IMR-90 (cell line): ENCODE results near the gene TYMS. TPM values are rescaled to one million over a fixed set of nuclear protein-coding genes. Genes with fewer than 3 reads are reported as not detected.

Experiments used
- ATAC-seq: fragments of 200-7000 bp; cut with Tn5 transposase; 2 replicates; pipeline ENCODE4 v1.9.1; 2020; ENCODE audit warnings: low read depth, mild to moderate bottlenecking, moderate library complexity
- BruUV-seq: library from RNA; stranded (reverse); fragments of 400-500 nt; replicated peaks from 2 replicates; lab custom pipeline; 2021; lab: Mats Ljungman, UMichigan
- CTCF ChIA-PET: fragments of 300-600 bp; formaldehyde crosslinking; extraction: SDS; loops from one replicate; lab custom pipeline; 2021; ENCODE audit warnings: antibody characterized with exemption; lab: Yijun Ruan, JAX
- POLR2A ChIA-PET: fragments of 300-600 bp; sonication (Branson Sonifier 250); formaldehyde crosslinking; loops from one replicate; lab custom pipeline; 2022; ENCODE audit warnings: antibody characterized with exemption; ENCODE audit not compliant: unreplicated experiment; lab: Charles Lee
- DNase-seq: peaks from one replicate; pipeline ENCODE4 v3.0.0; 2013
- H2AFZ ChIP-seq: replicated peaks from 2 replicates; pipeline ENCODE3; 2013; ENCODE audit warnings: low read length, mild to moderate bottlenecking; ENCODE audit not compliant: poor library complexity
- H2AK5ac ChIP-seq: 2 replicates; pipeline ENCODE4 v1.6.1; 2013; ENCODE audit warnings: low read depth, low read length, inconsistent platforms
- H2AK9ac ChIP-seq: replicated peaks from 2 replicates; pipeline ENCODE3; 2013; ENCODE audit warnings: mild to moderate bottlenecking, low read depth, low read length, moderate library complexity; ENCODE audit not compliant: poor library complexity
- H2BK120ac ChIP-seq: 2 replicates; pipeline ENCODE4 v1.6.1; 2013; ENCODE audit warnings: low read depth, low read length, inconsistent platforms
- H2BK15ac ChIP-seq: 3 replicates; pipeline ENCODE4 v1.6.1; 2013; ENCODE audit warnings: low read depth, low read length, inconsistent platforms
- H2BK20ac ChIP-seq: 2 replicates; pipeline ENCODE4 v1.6.1; 2013; ENCODE audit warnings: low read depth, mild to moderate bottlenecking, inconsistent platforms, low read length, moderate library complexity
- H2BK5ac ChIP-seq: 2 replicates; pipeline ENCODE4 v1.6.1; 2013; ENCODE audit warnings: mild to moderate bottlenecking, low read depth, low read length, inconsistent platforms; ENCODE audit not compliant: poor library complexity, severe bottlenecking
- H3K14ac ChIP-seq: replicated peaks from 2 replicates; pipeline ENCODE4 v1.6.1; 2013; ENCODE audit warnings: low read depth, low read length, inconsistent platforms
- H3K18ac ChIP-seq: 2 replicates; pipeline ENCODE4 v1.6.1; 2013; ENCODE audit warnings: low read depth, low read length, control low read depth
- H3K23ac ChIP-seq: 2 replicates; pipeline ENCODE4 v1.6.1; 2013; ENCODE audit warnings: low read depth, low read length, inconsistent platforms
- H3K27ac ChIP-seq: 2 replicates; pipeline ENCODE4 v1.5.1; 2013; ENCODE audit warnings: mild to moderate bottlenecking, control low read depth, low read length; ENCODE audit not compliant: insufficient read depth
- H3K27me3 ChIP-seq: 2 replicates; pipeline ENCODE4 v1.6.1; 2013; ENCODE audit warnings: low read length; ENCODE audit not compliant: control insufficient read depth, insufficient read depth
- H3K36me3 ChIP-seq: 2 replicates; pipeline ENCODE4 v1.6.1; 2013; ENCODE audit warnings: low read length, mixed read lengths; ENCODE audit not compliant: control insufficient read depth, insufficient read depth
- H3K4ac ChIP-seq: 2 replicates; pipeline ENCODE4 v1.6.1; 2013; ENCODE audit warnings: low read depth, low read length, inconsistent platforms
- H3K4me1 ChIP-seq: 2 replicates; pipeline ENCODE4 v1.6.1; 2013; ENCODE audit warnings: low read length, mixed read lengths; ENCODE audit not compliant: control insufficient read depth, insufficient read depth
- H3K4me2 ChIP-seq: 2 replicates; pipeline ENCODE4 v1.6.1; 2013; ENCODE audit warnings: low read depth, mild to moderate bottlenecking, control low read depth, low read length, moderate library complexity
- H3K4me3 ChIP-seq: 2 replicates; pipeline ENCODE4 v1.5.1; 2013; ENCODE audit warnings: low read depth, mild to moderate bottlenecking, control low read depth, low read length, moderate library complexity; ENCODE audit not compliant: insufficient read depth
- H3K56ac ChIP-seq: 2 replicates; pipeline ENCODE4 v1.6.1; 2013; ENCODE audit warnings: low read length, inconsistent platforms; ENCODE audit not compliant: insufficient read depth; ENCODE audit errors: extremely low read depth
- H3K79me1 ChIP-seq, 2 experiments: 2 replicates each; pipeline ENCODE4 v1.6.1; 2013; ENCODE audit warnings: low read length in 2 of 2, inconsistent platforms in 1 of 2, low read depth in 1 of 2
- H3K9ac ChIP-seq: 2 replicates; pipeline ENCODE4 v1.6.1; 2013; ENCODE audit warnings: low read depth, low read length, control low read depth
- H3K9me1 ChIP-seq: 2 replicates; pipeline ENCODE4 v1.6.1; 2013; ENCODE audit warnings: low read length, inconsistent platforms; ENCODE audit not compliant: insufficient read depth
- H3K9me3 ChIP-seq: 2 replicates; pipeline ENCODE4 v1.6.1; 2013; ENCODE audit warnings: low read length; ENCODE audit not compliant: control insufficient read depth, insufficient read depth
- H4K20me1 ChIP-seq: 2 replicates; pipeline ENCODE4 v1.6.1; 2013; ENCODE audit warnings: low read length, inconsistent platforms; ENCODE audit not compliant: insufficient read depth
- H4K5ac ChIP-seq: 2 replicates; pipeline ENCODE4 v1.6.1; 2013; ENCODE audit warnings: mild to moderate bottlenecking, low read depth, low read length, control low read depth
- H4K8ac ChIP-seq, 2 experiments: 2 replicates each; pipeline ENCODE4 v1.6.1; 2013; ENCODE audit warnings: low read depth in 2 of 2, low read length in 2 of 2, control low read depth in 1 of 2, inconsistent platforms in 1 of 2
- H4K91ac ChIP-seq: 2 replicates; pipeline ENCODE4 v1.6.1; 2013; ENCODE audit warnings: low read depth, low read length, inconsistent platforms; ENCODE audit not compliant: insufficient read depth
- BHLHE40 ChIP-seq: fragments of 150-350 bp; IDR thresholded peaks from 2 replicates; pipeline ENCODE4 v1.6.1; 2016; ENCODE audit warnings: mild to moderate bottlenecking, low read depth, low read length
- CEBPB ChIP-seq: IDR thresholded peaks from 2 replicates; pipeline ENCODE4 v1.6.1; 2012; ENCODE audit warnings: low read depth, low read length, improper control_type of control experiment
- CHD1 ChIP-seq: IDR thresholded peaks from 2 replicates; pipeline ENCODE4 v1.6.1; 2012; ENCODE audit warnings: low read depth, low read length, improper control_type of control experiment
- CTCF ChIP-seq: conservative IDR thresholded peaks from 2 replicates; pipeline ENCODE4 v1.5.1; 2012; ENCODE audit warnings: mild to moderate bottlenecking, low read depth, low read length, improper control_type of control experiment
- ELK1 ChIP-seq: fragments of 150-350 bp; IDR thresholded peaks from 2 replicates; pipeline ENCODE4 v1.6.1; 2016; ENCODE audit warnings: low read depth, mild to moderate bottlenecking, low read length, moderate library complexity, borderline replicate concordance
- FOS ChIP-seq: fragments of 150-350 bp; IDR thresholded peaks from 2 replicates; pipeline ENCODE4 v1.6.1; 2016; ENCODE audit warnings: low read depth, low read length
- MXI1 ChIP-seq: IDR thresholded peaks from 2 replicates; pipeline ENCODE4 v1.6.1; 2012; ENCODE audit warnings: low read depth, mild to moderate bottlenecking, low read length, moderate library complexity, borderline replicate concordance
- NFE2L2 ChIP-seq: fragments of 150-350 bp; IDR thresholded peaks from 2 replicates; pipeline ENCODE4 v1.6.1; 2016; ENCODE audit warnings: low read depth, mild to moderate bottlenecking, low read length
- POLR2A ChIP-seq: IDR thresholded peaks from 2 replicates; pipeline ENCODE4 v1.6.1; 2012; ENCODE audit warnings: mild to moderate bottlenecking, low read depth, low read length
- RAD21 ChIP-seq: IDR thresholded peaks from 2 replicates; pipeline ENCODE4 v1.6.1; 2012; ENCODE audit warnings: low read length, improper control_type of control experiment
- SMC3 ChIP-seq: fragments of 150-350 bp; IDR thresholded peaks from 2 replicates; pipeline ENCODE4 v1.6.1; 2016; ENCODE audit warnings: low read depth, mild to moderate bottlenecking, antibody characterized with exemption, low read length, moderate library complexity
- WGBS, 2 experiments: methylation state at CpG; one replicate each; pipeline versions ENCODE4 v1.1.5 to v1.1.7; 2013; ENCODE audit warnings: missing lambda C conversion rate in 2 of 2; ENCODE audit not compliant: insufficient read length in 1 of 2; ENCODE audit errors: extremely low coverage in 2 of 2; 5-methylcytosine and 5-hydroxymethylcytosine counted together
- dilution Hi-C: fragments of 300-500 bp; cut with HindIII; formaldehyde crosslinking; loops from one replicate; pipeline ENCODE4 v1.14.3; 2018; ENCODE audit warnings: low sequenced_read_pairs; ENCODE audit not compliant: unreplicated experiment
- in situ Hi-C: fragments of 300-500 bp; cut with MboI; formaldehyde crosslinking; loops from 3 replicates; pipeline ENCODE4 v1.14.3; 2019; ENCODE audit warnings: low sequenced_read_pairs, inconsistent platforms, mixed read lengths
- intact Hi-C: fragments of 100-400 bp; cut with micrococcal nuclease; formaldehyde crosslinking; loops from 2 replicates; pipeline ENCODE4 v1.10.0; 2022
- polyA plus RNA-seq, 3 experiments: library from polyadenylated mRNA; depleted of rRNA; stranded (reverse); fragments of >200 nt; gene quantifications; 2 replicates each; pipeline ENCODE4 v1.2.3, GENCODE V29; 2012; ENCODE audit warnings: low replicate concordance in 1 of 3
- total RNA-seq: library from RNA; depleted of rRNA; stranded (reverse); fragments of >200 nt; gene quantifications from 2 replicates; pipeline ENCODE4 v1.2.3, GENCODE V29; 2012
- TF ChIP-seq, protein P1 (sequence below): fragments of 150-350 bp; IDR thresholded peaks from 2 replicates; pipeline ENCODE4 v1.6.1; 2017; ENCODE audit warnings: mild to moderate bottlenecking, antibody characterized with exemption, low read length, low read depth

TYMS gene
- total and polyA plus RNA-seq, 2 of the 4 experiments (the other 2 are of a cell fraction), result 28.3 to 92.2 TPM

- Histone ChIP-seq H3K79me1 (0 out of 4 replicates have a peak, but pooled peaks cover 0 to 3% of the 10 kb centered on the region in 2 experiments), H2BK15ac (no peak overlapping the region), H3K9me3 (no peaks in the 10 kb centered on the region), H4K5ac (no peak overlapping the region), H3K23ac (no peak overlapping the region), H3K18ac (no peak overlapping the region), H3K36me3 (peaks cover 29% of the 10 kb centered on the region), H3K27ac (no peak overlapping the region), H4K8ac (no peak overlapping the region), H2BK120ac (no peak overlapping the region), H2BK5ac (no peak overlapping the region), H3K4me3 (no peak overlapping the region), H3K9me1 (no peaks in the 10 kb centered on the region), H2AK5ac (no peak overlapping the region), H3K27me3 (no peaks in the 10 kb centered on the region), H3K56ac (no peak overlapping the region), H3K4me1 (no peaks in the 10 kb centered on the region), H3K9ac (no peak overlapping the region), H2AK9ac (no peak overlapping the region), H2BK20ac (no peak overlapping the region), H2AFZ (no peak overlapping the region), H3K4me2 (no peak overlapping the region), H3K4ac (no peak overlapping the region), H4K20me1 (no peaks in the 10 kb centered on the region), H3K14ac (no peak overlapping the region), H4K91ac (no peak overlapping the region)
- ATAC-seq (no peak), DNase-seq (no peak)
- BruUV-seq, result no TSS peak
- in situ Hi-C loops (no loop called here), dilution Hi-C loops (no loop called here), intact Hi-C loops (no loop called here)
- no peak for TF ChIP-seq RAD21
- TF ChIP-seq POLR2A, result no peak
- no peak for TF ChIP-seq CHD1
- no peak for TF ChIP-seq MXI1
- TF ChIP-seq BHLHE40, result no peak
- no peak for TF ChIP-seq SMC3
- no peak for TF ChIP-seq NFE2L2
- TF ChIP-seq CTCF, result no peak
- TF ChIP-seq, protein P1, sequence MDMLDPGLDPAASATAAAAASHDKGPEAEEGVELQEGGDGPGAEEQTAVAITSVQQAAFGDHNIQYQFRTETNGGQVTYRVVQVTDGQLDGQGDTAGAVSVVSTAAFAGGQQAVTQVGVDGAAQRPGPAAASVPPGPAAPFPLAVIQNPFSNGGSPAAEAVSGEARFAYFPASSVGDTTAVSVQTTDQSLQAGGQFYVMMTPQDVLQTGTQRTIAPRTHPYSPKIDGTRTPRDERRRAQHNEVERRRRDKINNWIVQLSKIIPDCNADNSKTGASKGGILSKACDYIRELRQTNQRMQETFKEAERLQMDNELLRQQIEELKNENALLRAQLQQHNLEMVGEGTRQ, result no peak
- TF ChIP-seq ELK1, result no peak
- TF ChIP-seq CEBPB, result no peak
- no peak for TF ChIP-seq FOS
- WGBS, 2 experiments, result no CpG with 5 or more reads among the region's 7 CpGs
- ChIA-PET CTCF (no interaction called here), POLR2A (no interaction called here)
These were observed 17.9 kb downstream of the TYMS start for GRCh38 chr18:675307-675706.
